ENCODE results near the gene PLXDC2.
A peak's percentile ranks its signal among the peaks of the same experiment; 100 is the strongest.

DNA sequence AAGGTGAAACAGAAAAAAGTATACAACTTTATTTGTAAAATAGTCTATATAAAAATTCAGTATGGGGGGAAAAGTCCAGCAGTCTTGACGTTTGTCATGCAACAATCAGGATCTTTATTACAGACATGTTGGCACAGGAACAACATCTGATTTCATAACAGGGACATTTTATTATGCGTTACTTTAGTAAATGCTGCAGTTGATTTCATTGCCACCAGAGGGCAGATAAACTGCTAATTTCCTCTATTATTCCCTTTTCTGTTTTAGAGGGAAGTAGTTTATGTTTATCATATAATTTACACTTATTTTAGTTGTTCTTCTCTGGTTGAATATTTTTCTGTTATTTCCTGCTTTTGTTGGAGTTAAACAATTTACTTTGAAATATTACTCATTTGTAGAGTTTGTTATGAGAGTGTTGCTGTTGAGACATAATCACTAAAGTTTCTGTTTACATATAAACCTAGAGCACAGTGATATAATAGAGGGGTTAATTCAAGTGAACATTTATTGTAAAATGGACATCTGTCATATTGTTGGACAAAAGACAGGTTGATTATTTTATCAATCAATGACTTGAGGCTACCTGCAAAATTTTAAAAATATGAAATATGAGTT lies 3.3 kb downstream of the PLXDC2 start:
- TF ChIP-seq CTCF (IDR thresholded peaks at IDR 0.05; ENCODE audit: low read depth, low read length, poor library complexity, severe bottlenecking) (peak; percentile 57), EZH2phosphoT487 (IDR thresholded peaks at IDR 0.05; ENCODE audit: borderline replicate concordance, low read length) (no peak)
